ENCODE measurements around the gene LRRC4C. TPM values are rescaled to one million over a fixed set of nuclear protein-coding genes. Genes with fewer than 3 reads are reported as not detected.
"Not testable (repeated sequence)": the region's sequence is repeated elsewhere in the genome, so short reads cannot be mapped to it uniquely, and the experiment has no call there.

Gene LRRC4C
- total RNA-seq, 4 donors from 2014 or later: 0.40 to 1.7 TPM; not detected in 2

GRCh38 chr11:40867991-40868632, 591.3 kb downstream of the LRRC4C start:
- Histone ChIP-seq H3K27ac (no peak overlapping the region), H3K27me3 (no peaks in the 10 kb centered on the region), H3K4me1 (no peaks in the 10 kb centered on the region), H3K36me3 (no peaks in the 10 kb centered on the region), H3K9me3 (no peaks in the 10 kb centered on the region), H3K4me3 (no peak overlapping the region)
- TF ChIP-seq CTCF (IDR thresholded peaks at IDR 0.05): no peak
- TF ChIP-seq POLR2A (IDR thresholded peaks at IDR 0.05): no peak
- DNase-seq: no peak

- not testable (repeated sequence) for DNase-seq
These were observed 601.7 kb downstream of the LRRC4C start for GRCh38 chr11:40857754-40858153.

GRCh38 chr11:40842750-40843339, 616.6 kb downstream of the LRRC4C start:
- no peaks in the 10 kb centered on the region for H3K36me3 ChIP-seq
- H3K4me3 ChIP-seq: no peak overlapping the region
- no peaks in the 10 kb centered on the region for H3K9me3 ChIP-seq
- TF ChIP-seq CTCF (IDR thresholded peaks at IDR 0.05) (no peak), POLR2A (IDR thresholded peaks at IDR 0.05) (no peak)
- H3K4me1 ChIP-seq: no peaks in the 10 kb centered on the region
- DNase-seq: no peak
- H3K27me3 ChIP-seq: no peaks in the 10 kb centered on the region
- no peak overlapping the region for H3K27ac ChIP-seq

More at GRCh38 chr11:40857754-40858153, 601.7 kb downstream of the LRRC4C start:
- H3K27ac ChIP-seq, H3K36me3 ChIP-seq, H3K27me3 ChIP-seq, H3K4me1 ChIP-seq, H3K4me3 ChIP-seq, H3K9me3 ChIP-seq: not testable (repeated sequence)

- H3K36me3 ChIP-seq: no peaks in the 10 kb centered on the region
- H3K4me1 ChIP-seq: no peaks in the 10 kb centered on the region
- TF ChIP-seq POLR2A (IDR thresholded peaks at IDR 0.05) (no peak), CTCF (IDR thresholded peaks at IDR 0.05) (no peak)
- no peaks in the 10 kb centered on the region for H3K27me3 ChIP-seq
- H3K9me3 ChIP-seq: no peaks in the 10 kb centered on the region
- no peak overlapping the region for H3K4me3 ChIP-seq
- no peak overlapping the region for H3K27ac ChIP-seq
- no peak for DNase-seq
These were observed 618.2 kb downstream of the LRRC4C start for GRCh38 chr11:40841231-40841630.

- H3K9me3 ChIP-seq: no peaks in the 10 kb centered on the region
- H3K27me3 ChIP-seq: no peaks in the 10 kb centered on the region
- H3K36me3 ChIP-seq: no peaks in the 10 kb centered on the region
- no peak overlapping the region for H3K4me3 ChIP-seq
- TF ChIP-seq CTCF (IDR thresholded peaks at IDR 0.05): no peak
- no peak for TF ChIP-seq POLR2A (IDR thresholded peaks at IDR 0.05)
- no peak for DNase-seq
- no peak overlapping the region for H3K27ac ChIP-seq
- H3K4me1 ChIP-seq: no peaks in the 10 kb centered on the region
These were observed 621.2 kb downstream of the LRRC4C start for GRCh38 chr11:40838181-40838683.

GRCh38 chr11:40827116-40827515, 632.3 kb downstream of the LRRC4C start:
- H3K27me3 ChIP-seq: no peaks in the 10 kb centered on the region
- DNase-seq: no peak
- H3K4me3 ChIP-seq: no peak overlapping the region
- H3K36me3 ChIP-seq: no peaks in the 10 kb centered on the region
- no peaks in the 10 kb centered on the region for H3K9me3 ChIP-seq
- TF ChIP-seq CTCF (IDR thresholded peaks at IDR 0.05) (no peak), POLR2A (IDR thresholded peaks at IDR 0.05) (no peak)
- no peaks in the 10 kb centered on the region for H3K4me1 ChIP-seq
- no peak overlapping the region for H3K27ac ChIP-seq

Data from Peyer's patch (tissue), 4 donors.